ENCODE data around the gene TTC34. TPM values are rescaled to one million over a fixed set of nuclear protein-coding genes. Genes with fewer than 3 reads are reported as not detected.

TTC34 gene
- total RNA-seq, 1 experiment from 2014 or later = 0.61 TPM

- TF ChIP-seq, protein P1, sequence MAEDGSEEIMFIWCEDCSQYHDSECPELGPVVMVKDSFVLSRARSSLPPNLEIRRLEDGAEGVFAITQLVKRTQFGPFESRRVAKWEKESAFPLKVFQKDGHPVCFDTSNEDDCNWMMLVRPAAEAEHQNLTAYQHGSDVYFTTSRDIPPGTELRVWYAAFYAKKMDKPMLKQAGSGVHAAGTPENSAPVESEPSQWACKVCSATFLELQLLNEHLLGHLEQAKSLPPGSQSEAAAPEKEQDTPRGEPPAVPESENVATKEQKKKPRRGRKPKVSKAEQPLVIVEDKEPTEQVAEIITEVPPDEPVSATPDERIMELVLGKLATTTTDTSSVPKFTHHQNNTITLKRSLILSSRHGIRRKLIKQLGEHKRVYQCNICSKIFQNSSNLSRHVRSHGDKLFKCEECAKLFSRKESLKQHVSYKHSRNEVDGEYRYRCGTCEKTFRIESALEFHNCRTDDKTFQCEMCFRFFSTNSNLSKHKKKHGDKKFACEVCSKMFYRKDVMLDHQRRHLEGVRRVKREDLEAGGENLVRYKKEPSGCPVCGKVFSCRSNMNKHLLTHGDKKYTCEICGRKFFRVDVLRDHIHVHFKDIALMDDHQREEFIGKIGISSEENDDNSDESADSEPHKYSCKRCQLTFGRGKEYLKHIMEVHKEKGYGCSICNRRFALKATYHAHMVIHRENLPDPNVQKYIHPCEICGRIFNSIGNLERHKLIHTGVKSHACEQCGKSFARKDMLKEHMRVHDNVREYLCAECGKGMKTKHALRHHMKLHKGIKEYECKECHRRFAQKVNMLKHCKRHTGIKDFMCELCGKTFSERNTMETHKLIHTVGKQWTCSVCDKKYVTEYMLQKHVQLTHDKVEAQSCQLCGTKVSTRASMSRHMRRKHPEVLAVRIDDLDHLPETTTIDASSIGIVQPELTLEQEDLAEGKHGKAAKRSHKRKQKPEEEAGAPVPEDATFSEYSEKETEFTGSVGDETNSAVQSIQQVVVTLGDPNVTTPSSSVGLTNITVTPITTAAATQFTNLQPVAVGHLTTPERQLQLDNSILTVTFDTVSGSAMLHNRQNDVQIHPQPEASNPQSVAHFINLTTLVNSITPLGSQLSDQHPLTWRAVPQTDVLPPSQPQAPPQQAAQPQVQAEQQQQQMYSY (CRISPR knock-in tag; IDR thresholded peaks at IDR 0.05) = no peak
- TF ChIP-seq, protein P2, sequence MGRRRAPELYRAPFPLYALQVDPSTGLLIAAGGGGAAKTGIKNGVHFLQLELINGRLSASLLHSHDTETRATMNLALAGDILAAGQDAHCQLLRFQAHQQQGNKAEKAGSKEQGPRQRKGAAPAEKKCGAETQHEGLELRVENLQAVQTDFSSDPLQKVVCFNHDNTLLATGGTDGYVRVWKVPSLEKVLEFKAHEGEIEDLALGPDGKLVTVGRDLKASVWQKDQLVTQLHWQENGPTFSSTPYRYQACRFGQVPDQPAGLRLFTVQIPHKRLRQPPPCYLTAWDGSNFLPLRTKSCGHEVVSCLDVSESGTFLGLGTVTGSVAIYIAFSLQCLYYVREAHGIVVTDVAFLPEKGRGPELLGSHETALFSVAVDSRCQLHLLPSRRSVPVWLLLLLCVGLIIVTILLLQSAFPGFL (CRISPR knock-in tag; IDR thresholded peaks at IDR 0.05; ENCODE audit: borderline replicate concordance) = no peak
- TF ChIP-seq, protein P3, sequence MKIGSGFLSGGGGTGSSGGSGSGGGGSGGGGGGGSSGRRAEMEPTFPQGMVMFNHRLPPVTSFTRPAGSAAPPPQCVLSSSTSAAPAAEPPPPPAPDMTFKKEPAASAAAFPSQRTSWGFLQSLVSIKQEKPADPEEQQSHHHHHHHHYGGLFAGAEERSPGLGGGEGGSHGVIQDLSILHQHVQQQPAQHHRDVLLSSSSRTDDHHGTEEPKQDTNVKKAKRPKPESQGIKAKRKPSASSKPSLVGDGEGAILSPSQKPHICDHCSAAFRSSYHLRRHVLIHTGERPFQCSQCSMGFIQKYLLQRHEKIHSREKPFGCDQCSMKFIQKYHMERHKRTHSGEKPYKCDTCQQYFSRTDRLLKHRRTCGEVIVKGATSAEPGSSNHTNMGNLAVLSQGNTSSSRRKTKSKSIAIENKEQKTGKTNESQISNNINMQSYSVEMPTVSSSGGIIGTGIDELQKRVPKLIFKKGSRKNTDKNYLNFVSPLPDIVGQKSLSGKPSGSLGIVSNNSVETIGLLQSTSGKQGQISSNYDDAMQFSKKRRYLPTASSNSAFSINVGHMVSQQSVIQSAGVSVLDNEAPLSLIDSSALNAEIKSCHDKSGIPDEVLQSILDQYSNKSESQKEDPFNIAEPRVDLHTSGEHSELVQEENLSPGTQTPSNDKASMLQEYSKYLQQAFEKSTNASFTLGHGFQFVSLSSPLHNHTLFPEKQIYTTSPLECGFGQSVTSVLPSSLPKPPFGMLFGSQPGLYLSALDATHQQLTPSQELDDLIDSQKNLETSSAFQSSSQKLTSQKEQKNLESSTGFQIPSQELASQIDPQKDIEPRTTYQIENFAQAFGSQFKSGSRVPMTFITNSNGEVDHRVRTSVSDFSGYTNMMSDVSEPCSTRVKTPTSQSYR (CRISPR knock-in tag; IDR thresholded peaks at IDR 0.05) = no peak
- TF ChIP-seq ZNF232 (CRISPR knock-in tag; IDR thresholded peaks at IDR 0.05) (no peak), ETV6 (CRISPR knock-in tag; IDR thresholded peaks at IDR 0.05) (no peak)
These were observed 209.8 kb downstream of the TTC34 start (continued) for GRCh38 chr1:2591581-2592261.

GRCh38 chr1:2591233-2591580, 210.3 kb downstream of the TTC34 start:
- H3K27ac Mint-ChIP-seq = no peak overlapping the region
- H3K27me3 Mint-ChIP-seq (ENCODE audit: low read depth) = peaks cover 6% of the 10 kb centered on the region
- peaks cover 12% of the 10 kb centered on the region for H3K9me3 Mint-ChIP-seq
- H3K4me3 Mint-ChIP-seq = no peak overlapping the region
- H3K36me3 Mint-ChIP-seq = peaks cover 15% of the 10 kb centered on the region
- POLR2A ChIA-PET = no interaction called here
- CTCF ChIA-PET = no interaction called here
- ATAC-seq (no peak), DNase-seq (ENCODE audit: low spot score) (no peak)
- no peaks in the 10 kb centered on the region for H3K4me1 Mint-ChIP-seq
- TF ChIP-seq, protein P3 (CRISPR knock-in tag; IDR thresholded peaks at IDR 0.05) = no peak

GRCh38 chr1:2590233-2591141, 211.0 kb downstream of the TTC34 start:
- Mint-ChIP-seq H3K4me1 (no peaks in the 10 kb centered on the region), H3K36me3 (peaks cover 15% of the 10 kb centered on the region), H3K27ac (no peak overlapping the region), H3K27me3 (ENCODE audit: low read depth) (peaks cover 6% of the 10 kb centered on the region), H3K4me3 (no peak overlapping the region), H3K9me3 (peaks cover 12% of the 10 kb centered on the region)
- DNase-seq (ENCODE audit: low spot score) = no peak
- CTCF ChIA-PET = no interaction called here
- POLR2A ChIA-PET = no interaction called here
- TF ChIP-seq USF2 (CRISPR knock-in tag; IDR thresholded peaks at IDR 0.05) = no peak
- TF ChIP-seq RELA (CRISPR knock-in tag; IDR thresholded peaks at IDR 0.05; ENCODE audit: borderline replicate concordance) = no peak
- TF ChIP-seq ZNF138 (CRISPR knock-in tag; conservative IDR thresholded peaks at IDR 0.05) = no peak
- TF ChIP-seq CBFB (CRISPR knock-in tag; IDR thresholded peaks at IDR 0.05; ENCODE audit: low read depth) = no peak
- no peak for TF ChIP-seq ZNF219 (CRISPR knock-in tag; IDR thresholded peaks at IDR 0.05; ENCODE audit: borderline replicate concordance)
- no peak for TF ChIP-seq ZNF423 (CRISPR knock-in tag; IDR thresholded peaks at IDR 0.05)
- TF ChIP-seq, protein P1 (CRISPR knock-in tag; IDR thresholded peaks at IDR 0.05) = no peak
- no peak for TF ChIP-seq ATF1 (CRISPR knock-in tag; IDR thresholded peaks at IDR 0.05)
- TF ChIP-seq ZBTB21 (CRISPR knock-in tag; IDR thresholded peaks at IDR 0.05; ENCODE audit: borderline replicate concordance) = no peak
- no peak for TF ChIP-seq HMGA2 (CRISPR knock-in tag; IDR thresholded peaks at IDR 0.05)
- TF ChIP-seq JUN (CRISPR knock-in tag; IDR thresholded peaks at IDR 0.05) = no peak
- no peak for ATAC-seq
